ENCODE measurements around the gene IFITM2.
"Not testable (repeated sequence)": the region's sequence is repeated elsewhere in the genome, so short reads cannot be mapped to it uniquely, and the experiment has no call there.

Gene IFITM2

GRCh38 chr11:327581-327923 is 19.9 kb downstream of the IFITM2 start:
- DNase-seq: no peak

DNA sequence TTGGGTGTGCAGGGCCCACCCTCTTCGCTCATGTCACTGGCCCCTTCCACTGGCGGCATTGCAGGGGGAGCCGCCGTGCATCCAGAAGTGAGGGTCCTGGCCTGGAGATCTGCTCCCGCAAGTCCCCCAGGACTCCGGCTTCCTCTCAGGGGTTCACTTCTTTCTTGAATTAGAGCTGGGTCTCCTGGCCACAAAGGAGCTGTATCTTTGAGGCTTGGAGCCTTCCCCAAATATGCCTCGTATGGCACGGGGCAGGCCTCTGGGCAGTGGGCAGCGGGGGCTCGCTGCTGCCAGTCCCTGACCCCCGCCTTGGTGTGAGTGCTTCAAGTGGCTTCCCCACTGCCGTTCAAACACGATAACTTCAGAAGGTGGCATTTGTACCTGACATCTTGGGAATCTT is 20.4 kb downstream of the IFITM2 start:
- no peak for DNase-seq

DNA sequence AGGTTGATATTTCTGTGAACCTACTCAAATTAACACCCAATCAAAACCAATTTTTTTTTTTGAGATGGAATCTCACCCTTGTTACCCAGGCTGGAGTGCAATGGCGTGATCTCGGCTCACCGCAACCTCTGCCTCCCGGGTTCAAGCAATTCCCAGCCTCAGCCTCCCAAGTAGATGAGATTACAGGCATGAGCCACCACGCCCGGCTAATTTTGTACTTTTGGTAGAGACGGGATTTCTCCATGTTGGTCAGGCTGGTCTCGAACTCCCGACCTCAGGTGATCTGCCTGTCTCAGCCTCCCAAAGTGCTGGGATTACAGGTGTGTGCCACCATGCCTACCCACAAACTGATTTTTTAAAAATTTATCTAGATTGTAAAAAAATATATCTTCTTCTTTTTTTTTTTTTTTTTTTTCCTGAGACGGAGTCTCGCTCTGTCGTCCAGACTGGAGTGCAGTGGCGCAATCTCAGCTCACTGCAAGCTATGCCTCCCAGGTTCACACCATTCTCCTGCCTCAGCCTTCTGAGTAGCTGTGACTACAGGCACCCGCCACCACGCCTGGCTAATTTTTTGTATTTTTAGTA is 21.0 kb downstream of the IFITM2 start:
- not testable (repeated sequence) for DNase-seq

DNA sequence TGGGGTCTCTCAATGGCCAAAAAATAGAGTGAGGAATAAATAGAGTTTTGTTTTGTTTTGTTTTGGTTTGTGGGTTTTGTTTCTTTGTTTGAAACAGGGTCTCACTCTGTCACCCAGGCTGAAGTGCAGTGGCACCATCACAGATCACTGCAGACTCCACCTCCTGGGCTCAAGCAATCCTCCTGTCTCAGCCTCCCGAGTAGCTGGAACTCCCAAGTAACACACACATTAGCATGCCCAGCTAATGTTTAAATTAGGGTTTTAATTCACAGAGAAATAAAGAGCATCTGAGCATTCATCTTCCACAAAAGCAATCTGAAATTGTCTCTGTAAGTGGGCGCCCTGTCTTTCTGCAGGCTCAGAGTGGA is 22.3 kb downstream of the IFITM2 start:
- no peak for DNase-seq

- DNase-seq: no peak
These were observed 22.7 kb downstream of the IFITM2 start for GRCh38 chr11:330307-330693.

DNA sequence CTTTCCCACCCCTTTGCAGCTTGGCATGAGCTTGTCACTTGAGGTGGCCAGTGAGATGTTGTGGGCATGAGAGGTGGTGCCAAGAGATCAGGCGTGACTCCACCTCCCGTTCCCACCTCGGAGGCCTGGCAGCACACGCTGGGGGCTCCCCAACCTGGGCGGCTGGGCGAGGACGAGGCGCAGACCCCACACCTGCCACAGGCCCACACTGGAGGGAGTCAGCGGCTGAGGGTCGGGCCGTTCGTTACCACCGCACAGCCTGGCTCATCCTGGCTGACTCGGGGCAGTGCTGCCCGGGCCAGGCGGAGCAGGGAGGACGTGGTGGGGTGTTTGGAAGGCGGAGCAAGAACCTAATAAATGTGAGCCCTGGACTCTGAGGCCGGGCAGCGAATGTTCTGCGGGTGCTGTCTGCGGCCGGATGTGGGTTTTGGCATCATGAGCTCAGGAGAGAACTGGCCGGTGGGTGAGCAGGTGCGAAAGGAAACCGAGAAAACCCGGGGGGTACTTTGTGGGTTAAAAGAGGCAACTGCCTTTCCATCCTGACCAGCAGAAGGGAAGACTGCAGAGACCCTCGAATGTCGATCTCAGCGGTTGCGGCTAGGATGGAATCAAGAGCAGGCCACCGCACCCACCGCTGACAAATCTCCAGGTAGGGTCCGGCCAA is 23.2 kb downstream of the IFITM2 start:
- no peak for DNase-seq

DNA sequence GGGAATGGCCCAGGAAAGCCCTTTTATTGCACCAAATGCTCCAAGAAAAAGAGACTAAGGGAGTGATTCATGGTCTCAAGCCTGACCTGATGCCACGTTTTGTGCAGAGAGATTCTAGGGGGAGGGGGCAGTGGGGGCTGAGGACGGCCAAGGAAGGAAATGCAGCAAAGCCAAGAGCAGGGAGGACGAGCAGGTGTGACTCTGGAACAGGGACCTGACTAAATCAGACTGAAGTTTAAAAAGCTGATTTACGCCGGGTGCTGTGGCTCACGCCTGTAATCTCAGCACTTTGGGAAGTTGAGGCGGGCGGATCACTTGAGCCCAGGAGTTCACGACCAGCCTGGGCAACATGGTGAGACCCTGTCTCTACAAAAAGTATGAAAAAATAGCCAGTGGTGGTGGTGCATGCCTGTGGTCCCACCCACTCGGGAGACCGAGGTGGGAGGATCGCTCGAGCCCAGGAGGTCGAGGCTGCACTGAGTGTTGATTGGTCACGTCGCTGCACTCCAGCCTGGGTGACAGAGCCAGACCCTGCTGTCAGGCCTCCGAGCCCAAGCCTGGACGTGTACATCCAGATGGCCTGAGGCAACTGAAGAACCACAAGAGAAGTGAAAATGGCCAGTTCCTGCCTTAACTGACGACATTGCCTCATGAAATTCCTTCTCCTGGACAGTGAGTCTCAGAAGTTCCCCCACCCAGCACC is 23.9 kb downstream of the IFITM2 start:
- DNase-seq: no peak

DNA sequence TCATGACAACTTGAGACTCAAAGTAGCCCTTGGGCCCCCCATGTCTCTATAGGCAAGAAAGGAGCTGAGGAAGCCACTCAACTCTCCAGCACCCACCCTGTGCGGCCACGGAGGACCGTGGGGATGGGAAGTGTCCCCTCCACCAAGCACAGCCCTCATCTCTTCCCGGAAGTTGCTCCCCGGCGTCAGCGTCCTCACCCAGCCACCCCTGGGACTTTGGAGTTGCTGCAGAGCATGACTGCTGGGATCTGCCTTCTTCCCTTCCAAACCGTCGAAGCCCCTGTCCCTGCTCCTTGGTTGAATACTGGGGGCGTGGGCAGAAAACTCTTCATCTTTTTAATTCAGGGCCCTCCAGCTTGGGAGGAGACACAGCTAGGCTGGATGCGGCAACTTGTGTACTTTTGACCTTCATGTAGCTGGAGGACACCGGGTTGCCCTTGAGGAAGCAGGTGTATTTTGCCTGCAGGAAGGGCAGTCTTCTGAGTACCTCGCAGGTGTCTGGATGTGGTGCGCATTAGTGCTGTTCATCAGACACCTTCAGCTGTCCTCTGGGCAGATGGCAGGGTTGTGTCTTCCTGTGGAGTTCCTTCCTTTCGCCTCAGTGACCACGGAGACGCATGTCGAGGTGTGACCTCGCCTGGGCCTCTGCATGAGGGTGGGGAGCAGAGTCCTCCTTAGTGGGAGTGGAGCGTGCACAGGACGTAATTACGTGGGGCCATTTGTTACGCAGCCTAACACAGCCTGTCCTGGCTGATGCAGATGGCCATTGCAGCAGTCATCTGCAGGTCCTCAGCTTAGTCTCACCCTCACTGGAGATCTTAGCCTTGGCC is 25.2 kb downstream of the IFITM2 start:
- no peak for DNase-seq

GRCh38 chr11:333616-334263 is 26.1 kb downstream of the IFITM2 start:
- not testable (repeated sequence) for DNase-seq

- DNase-seq: no peak
These were observed 26.8 kb downstream of the IFITM2 start for GRCh38 chr11:334264-334994.

DNA sequence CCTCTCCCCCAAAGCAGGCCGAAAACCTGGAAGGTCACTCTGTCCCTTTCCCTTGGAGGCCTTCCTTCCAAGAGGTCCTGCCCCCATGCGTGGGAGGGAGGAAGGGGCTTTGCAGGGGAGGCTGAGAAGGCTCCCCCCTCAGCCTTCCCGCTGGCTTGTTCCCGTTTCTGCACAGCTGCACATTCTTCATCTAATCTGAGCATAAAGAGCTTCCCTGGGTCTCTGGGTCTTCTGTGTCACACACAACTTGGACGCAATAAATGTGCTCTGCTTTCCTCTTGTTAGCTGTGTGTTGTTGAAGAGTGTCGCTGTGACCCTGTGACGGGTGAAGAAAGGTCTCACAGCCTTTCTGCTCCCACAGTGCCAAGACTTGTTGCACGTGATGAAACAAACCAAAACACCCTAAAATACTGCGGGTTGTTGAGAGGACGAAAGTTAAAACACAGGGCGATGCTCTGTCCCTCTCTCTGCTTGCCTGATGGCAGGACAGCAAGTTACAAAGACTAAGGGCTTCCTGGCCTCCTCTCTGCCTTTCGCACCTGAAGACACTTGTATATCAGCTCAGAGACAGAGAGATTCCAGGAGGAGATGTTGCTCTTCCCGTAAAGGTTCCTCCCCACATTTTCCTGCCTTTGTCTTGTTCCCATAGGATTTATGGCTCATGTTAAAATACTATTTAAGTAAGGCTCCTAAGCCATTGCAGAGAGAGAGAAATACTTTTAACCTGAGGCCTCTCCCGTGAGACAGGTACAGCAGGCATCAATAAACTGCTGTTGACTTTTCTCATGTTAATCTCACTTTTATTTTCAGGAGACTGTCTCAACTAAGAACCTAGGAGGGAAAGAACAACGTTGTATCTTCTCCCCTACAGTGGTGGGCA is 28.4 kb downstream of the IFITM2 start:
- DNase-seq: no peak

- DNase-seq: no peak
These were observed 29.1 kb downstream of the IFITM2 start for GRCh38 chr11:336659-337198.

- no peak for DNase-seq
These were observed 30.1 kb downstream of the IFITM2 start for GRCh38 chr11:337711-338110.

DNA sequence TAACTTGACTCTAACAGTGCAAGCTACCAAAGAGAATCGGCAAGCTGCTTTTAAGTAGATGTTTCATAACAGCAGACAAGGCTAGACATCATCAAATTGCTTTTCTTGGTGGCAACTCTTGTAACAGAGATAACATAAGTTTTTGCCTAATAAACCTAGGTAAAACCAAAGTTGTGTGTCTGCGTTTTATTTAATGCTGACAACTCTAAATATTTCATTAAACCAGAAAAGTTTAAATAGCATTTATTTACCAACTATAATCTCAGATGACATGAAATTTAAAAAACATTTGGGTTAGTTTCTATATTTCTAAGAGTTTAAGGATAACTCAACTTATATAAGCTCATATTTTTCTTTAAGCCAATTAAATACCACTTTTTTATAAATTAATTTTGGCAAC is 32.3 kb downstream of the IFITM2 start:
- no peak for DNase-seq

DNA sequence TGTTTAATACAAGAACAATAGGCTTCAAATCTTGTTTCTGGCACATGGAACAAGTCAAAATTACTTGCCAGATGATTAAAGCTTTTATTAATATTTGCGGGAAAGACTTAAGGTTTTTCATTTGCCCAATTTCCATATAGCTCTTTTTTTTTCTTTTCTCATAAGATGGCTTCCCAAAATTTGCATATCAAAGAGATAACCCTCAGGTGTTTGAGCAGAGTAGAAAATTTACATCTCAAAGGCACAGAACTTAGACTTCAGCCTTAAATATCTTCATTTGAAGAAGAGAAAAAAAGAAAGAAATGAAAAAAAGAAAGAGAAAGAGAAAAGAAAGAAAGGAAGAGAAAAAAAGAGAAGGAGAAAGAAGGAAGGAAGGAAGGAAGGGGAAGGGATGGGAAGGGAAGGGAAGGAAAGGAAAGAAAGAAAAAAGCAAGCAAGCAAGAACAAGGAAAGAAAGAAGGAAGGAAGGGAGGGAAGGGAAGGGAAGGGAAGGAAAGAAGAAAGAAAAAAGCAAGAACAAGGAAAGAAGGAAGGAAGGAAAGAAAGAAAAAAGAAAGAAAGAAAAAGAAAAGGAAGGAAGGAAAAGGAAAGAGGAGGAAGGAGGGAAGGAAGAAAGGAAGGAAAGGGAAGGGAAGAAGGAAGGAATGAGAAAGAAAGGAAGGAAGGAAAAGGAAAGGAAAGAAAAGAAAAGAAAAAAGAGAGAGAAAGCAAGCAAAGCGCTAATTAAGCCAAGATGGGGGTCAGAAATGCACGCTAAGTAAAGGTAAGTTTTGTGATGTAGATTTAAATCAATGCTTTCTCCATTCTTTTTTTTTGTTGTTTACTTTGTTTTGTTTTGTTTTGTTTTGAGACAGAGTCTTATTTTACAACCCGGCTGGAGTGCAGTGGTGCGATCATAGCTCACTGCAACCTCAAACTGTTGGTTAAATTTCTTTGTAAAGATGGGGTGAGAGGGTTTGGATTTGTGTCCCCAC is 33.2 kb downstream of the IFITM2 start:
- no peak for DNase-seq

- no peak for DNase-seq
These were observed 34.7 kb downstream of the IFITM2 start for GRCh38 chr11:342328-342727.

DNA sequence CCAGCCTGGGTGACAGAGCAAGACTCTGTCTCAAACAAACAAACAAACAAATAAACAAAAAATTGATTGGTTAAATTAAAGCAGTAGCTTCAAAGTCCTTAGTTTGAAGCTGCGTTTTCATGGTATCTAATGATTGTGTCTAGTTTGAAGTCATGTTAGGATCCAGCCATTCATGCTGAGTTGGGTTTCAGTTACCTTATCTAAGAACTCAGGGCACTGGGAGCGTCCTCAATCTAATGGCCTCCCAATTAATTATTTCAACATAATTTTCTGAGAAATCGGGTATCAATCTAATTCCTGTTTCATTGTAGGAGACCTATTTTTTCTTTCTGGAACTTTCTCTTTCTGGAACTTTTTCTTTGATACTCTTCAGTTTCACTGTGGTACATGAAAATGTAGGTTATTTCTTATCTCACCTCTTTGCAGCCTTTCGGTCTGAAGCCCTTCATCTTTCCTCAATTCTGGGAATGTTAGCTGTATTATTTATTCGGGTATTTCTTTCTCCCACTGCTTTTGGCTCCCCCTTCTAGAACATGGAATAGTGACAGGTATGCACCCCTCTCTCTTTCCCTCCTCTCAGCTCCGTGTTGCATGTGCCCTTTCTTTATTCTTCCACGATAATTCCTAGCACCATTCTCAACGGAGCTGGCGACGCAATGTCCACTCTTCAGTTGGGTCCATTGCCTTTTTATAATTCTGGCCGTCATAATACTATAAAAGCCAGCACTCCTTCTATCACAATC is 37.4 kb downstream of the IFITM2 start:
- no peak for DNase-seq

- no peak for DNase-seq
These were observed 38.9 kb downstream of the IFITM2 start for GRCh38 chr11:346529-346928.
